Fibroblast of mammary gland (primary cell): ENCODE measurements around the gene GRB7.
"Not testable (repeated sequence)": the region's sequence is repeated elsewhere in the genome, so short reads cannot be mapped to it uniquely, and the experiment has no call there.

Experiments used
- DNase-seq: peaks from one replicate; pipeline ENCODE4 v3.0.0-alpha.2; 2010; ENCODE audit warnings: low read depth
- H3K4me3 ChIP-seq: 2 replicates; pipeline ENCODE4 v1.5.1; 2011; ENCODE audit warnings: low read depth, mild to moderate bottlenecking, low read length, moderate library complexity; ENCODE audit not compliant: control insufficient read depth
- CTCF ChIP-seq: conservative IDR thresholded peaks from 2 replicates; pipeline ENCODE4 v1.5.1; 2011; ENCODE audit warnings: low read depth, low read length, inconsistent platforms; ENCODE audit not compliant: control insufficient read depth, insufficient read depth

GRB7 gene

DNA sequence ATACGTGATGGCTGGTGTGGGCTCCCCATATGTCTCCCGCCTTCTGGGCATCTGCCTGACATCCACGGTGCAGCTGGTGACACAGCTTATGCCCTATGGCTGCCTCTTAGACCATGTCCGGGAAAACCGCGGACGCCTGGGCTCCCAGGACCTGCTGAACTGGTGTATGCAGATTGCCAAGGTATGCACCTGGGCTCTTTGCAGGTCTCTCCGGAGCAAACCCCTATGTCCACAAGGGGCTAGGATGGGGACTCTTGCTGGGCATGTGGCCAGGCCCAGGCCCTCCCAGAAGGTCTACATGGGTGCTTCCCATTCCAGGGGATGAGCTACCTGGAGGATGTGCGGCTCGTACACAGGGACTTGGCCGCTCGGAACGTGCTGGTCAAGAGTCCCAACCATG lies 13.0 kb upstream of the GRB7 start:
- H3K4me3 ChIP-seq, result no peak overlapping the region
- no peak for TF ChIP-seq CTCF
- no peak for DNase-seq

- DNase-seq, H3K4me3 ChIP-seq: not testable (repeated sequence)
Observed at GRCh38 chr17:39725923-39726322, 11.8 kb upstream of the GRB7 start.

DNA sequence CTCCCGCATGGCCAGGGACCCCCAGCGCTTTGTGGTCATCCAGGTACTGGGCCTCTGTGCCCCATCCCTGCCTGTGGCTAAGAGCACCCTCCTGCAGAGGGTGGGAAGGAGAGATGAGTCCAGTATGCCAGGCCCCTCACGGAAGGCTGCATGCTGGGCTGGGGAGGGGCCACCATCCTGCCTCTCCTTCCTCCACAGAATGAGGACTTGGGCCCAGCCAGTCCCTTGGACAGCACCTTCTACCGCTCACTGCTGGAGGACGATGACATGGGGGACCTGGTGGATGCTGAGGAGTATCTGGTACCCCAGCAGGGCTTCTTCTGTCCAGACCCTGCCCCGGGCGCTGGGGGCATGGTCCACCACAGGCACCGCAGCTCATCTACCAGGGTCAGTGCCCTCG lies 11.1 kb upstream of the GRB7 start:
- no peak for DNase-seq
- no peak overlapping the region for H3K4me3 ChIP-seq
- no peak for TF ChIP-seq CTCF

- no peak for TF ChIP-seq CTCF
- H3K4me3 ChIP-seq, result no peak overlapping the region
- DNase-seq, result no peak
Observed at GRCh38 chr17:39727556-39727955, 10.2 kb upstream of the GRB7 start.

DNA sequence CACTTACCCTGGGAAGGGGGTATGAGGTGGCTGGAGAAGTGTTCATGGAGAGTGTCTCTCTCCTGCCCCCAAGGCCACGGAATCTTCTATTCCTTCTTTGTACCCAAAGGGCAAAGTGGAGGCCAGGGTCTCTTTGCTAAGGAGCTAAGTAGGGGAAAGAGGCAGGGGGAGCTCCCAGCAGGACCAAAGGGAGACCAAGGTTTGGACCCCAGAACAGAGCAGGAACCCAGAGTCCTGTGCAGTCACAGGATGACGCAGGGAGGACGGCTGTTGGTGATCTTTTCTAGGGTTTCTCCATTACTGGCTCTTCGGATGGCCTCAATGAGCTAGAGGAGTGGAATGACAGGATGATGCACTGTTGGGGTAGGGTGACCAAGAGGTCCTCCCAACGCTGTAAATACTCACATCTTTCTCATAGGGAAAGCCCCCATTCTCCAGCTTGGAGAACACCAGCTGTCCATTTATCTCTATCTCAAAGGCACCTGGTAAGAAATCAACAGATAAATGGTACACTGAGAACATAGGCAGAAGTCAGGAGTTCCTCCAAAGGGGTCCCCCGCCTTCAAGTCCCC lies 8.4 kb upstream of the GRB7 start:
- DNase-seq, result peak; percentile 11
- H3K4me3 ChIP-seq, result peak overlapping the region; percentile 66
- no peak for TF ChIP-seq CTCF

- DNase-seq, result peak; percentile 67
- H3K4me3 ChIP-seq, result peak within 1 kb of the TSS; percentile 66
- TF ChIP-seq CTCF, result peak; percentile 57
Observed at GRCh38 chr17:39730095-39730921, 7.4 kb upstream of the GRB7 start, which contains the start of gene MIEN1. TSS of gene MIEN1 (minus strand) at chr17:39730532. CDS start at chr17:39730495, 37 bp downstream.

GRCh38 chr17:39732586-39732985 lies 5.2 kb upstream of the GRB7 start:
- no peak for TF ChIP-seq CTCF
- no peak for DNase-seq
- H3K4me3 ChIP-seq, result no peak overlapping the region
